GM23248 (cell line): ENCODE results near the gene MACROD2. TPM values are rescaled to one million over a fixed set of nuclear protein-coding genes. Genes with fewer than 3 reads are reported as not detected.

ENCODE experiments used
- DNase-seq: peaks from one replicate; pipeline ENCODE4 v3.0.0-alpha.2; 2015
- H2AFZ ChIP-seq: fragments of 200-600 bp; sonication (generic); 2 replicates; pipeline ENCODE4 v1.6.1; 2016; ENCODE audit warnings: antibody characterized with exemption
- H3F3A ChIP-seq: fragments of 200-600 bp; sonication (generic); 2 replicates; pipeline ENCODE4 v1.6.1; 2016; ENCODE audit warnings: mild to moderate bottlenecking, antibody characterized with exemption, mixed run types; ENCODE audit not compliant: insufficient read depth
- H3K27ac ChIP-seq: fragments of 200-600 bp; sonication (generic); 2 replicates; pipeline ENCODE4 v1.5.1; 2016; ENCODE audit warnings: mild to moderate bottlenecking
- H3K27me3 ChIP-seq: fragments of 200-600 bp; sonication (generic); replicated peaks from 2 replicates; pipeline ENCODE4 v1.6.1; 2016; ENCODE audit warnings: mild to moderate bottlenecking; ENCODE audit not compliant: insufficient read depth
- H3K36me3 ChIP-seq: fragments of 200-600 bp; sonication (generic); 2 replicates; pipeline ENCODE4 v1.6.1; 2016; ENCODE audit warnings: low read depth, mild to moderate bottlenecking
- H3K4me1 ChIP-seq: fragments of 200-600 bp; sonication (generic); 2 replicates; pipeline ENCODE4 v1.6.1; 2016; ENCODE audit warnings: mild to moderate bottlenecking; ENCODE audit not compliant: insufficient read depth
- H3K4me2 ChIP-seq: fragments of 200-600 bp; sonication (generic); one replicate; pipeline ENCODE4 v1.6.1; 2016; ENCODE audit warnings: mild to moderate bottlenecking; ENCODE audit not compliant: unreplicated experiment
- H3K4me3 ChIP-seq: fragments of 200-600 bp; sonication (generic); 2 replicates; pipeline ENCODE4 v1.5.1; 2016; ENCODE audit warnings: mild to moderate bottlenecking
- H3K79me2 ChIP-seq: fragments of 200-600 bp; sonication (generic); 2 replicates; pipeline ENCODE4 v1.6.1; 2016; ENCODE audit warnings: mild to moderate bottlenecking; ENCODE audit not compliant: insufficient read depth
- H3K9ac ChIP-seq: fragments of 200-600 bp; sonication (generic); 2 replicates; pipeline ENCODE4 v1.6.1; 2016; ENCODE audit warnings: mild to moderate bottlenecking
- H3K9me2 ChIP-seq: fragments of 200-600 bp; sonication (generic); 2 replicates; pipeline ENCODE4 v1.6.1; 2016; ENCODE audit warnings: mixed run types, mild to moderate bottlenecking, moderate library complexity; ENCODE audit not compliant: insufficient read depth
- H3K9me3 ChIP-seq: fragments of 200-600 bp; sonication (generic); one replicate; pipeline ENCODE4 v1.6.1; 2017; ENCODE audit warnings: low read depth
- H4K20me1 ChIP-seq: fragments of 200-600 bp; sonication (generic); 2 replicates; pipeline ENCODE4 v1.6.0; 2016; ENCODE audit not compliant: insufficient read depth
- EZH2 ChIP-seq: fragments of 200-600 bp; sonication (generic); IDR thresholded peaks from 2 replicates; pipeline ENCODE4 v1.6.1; 2018; ENCODE audit warnings: antibody characterized with exemption, mild to moderate bottlenecking; ENCODE audit not compliant: insufficient read depth, poor library complexity, severe bottlenecking
- EZH2phosphoT487 ChIP-seq: fragments of 200-600 bp; sonication (generic); IDR thresholded peaks from 2 replicates; pipeline ENCODE4 v1.6.1; 2018; ENCODE audit warnings: antibody characterized with exemption, moderate library complexity, mild to moderate bottlenecking, low read depth; ENCODE audit not compliant: insufficient read depth
- WGBS, 2 experiments: methylation state at CpG; one replicate each; pipeline ENCODE4 v1.1.6; 2015 to 2017; ENCODE audit warnings: low lambda C conversion rate in 2 of 2, low coverage in 1 of 2; ENCODE audit errors: missing lambda C conversion rate in 2 of 2; 5-methylcytosine and 5-hydroxymethylcytosine counted together
- in situ Hi-C: fragments of 300-500 bp; cut with MboI; formaldehyde crosslinking; loops from 2 replicates; pipeline ENCODE4 v1.15.0; 2020
- polyA plus RNA-seq: library from polyadenylated mRNA; unstranded; fragments of >200 nt; fragmentation: Nextera tagmentation; extraction: Ambion mirVana; gene quantifications from 2 replicates; pipeline ENCODE4 v1.2.1, GENCODE V29; 2016
- total RNA-seq: library from RNA; depleted of rRNA; stranded (reverse); fragments of >200 nt; shearing (Covaris generic); gene quantifications from 2 replicates; pipeline ENCODE4 v1.2.3, GENCODE V29; 2014

The MACROD2 gene
- total and polyA plus RNA-seq, 2 experiments from 2014 or later = 1.1 to 3.1 TPM

GRCh38 chr20:14959506-14960475 is 964.5 kb downstream of the MACROD2 start:
- in situ Hi-C loops = no loop called here
- no peak overlapping the region for H3K4me2 ChIP-seq
- H4K20me1 ChIP-seq = no peaks in the 10 kb centered on the region
- H3F3A ChIP-seq = 0 out of 2 replicates have a peak, but pooled peaks cover 9% of the 10 kb centered on the region
- TF ChIP-seq EZH2phosphoT487 (no peak), EZH2 (no peak)
- peak; percentile 75 for DNase-seq
- 73 to 78% methylated on average over 7 of the region's 7 CpGs for WGBS, 2 experiments
- peaks cover 15% of the 10 kb centered on the region for H3K4me1 ChIP-seq
- no peak overlapping the region; the same call in 1 of the 2 replicates for H3K9ac ChIP-seq
- no peaks in the 10 kb centered on the region for H3K9me2 ChIP-seq
- no peaks in the 10 kb centered on the region for H3K9me3 ChIP-seq
- no peaks in the 10 kb centered on the region for H3K36me3 ChIP-seq
- H3K27ac ChIP-seq = peak overlapping the region; percentile 64
- no peaks in the 10 kb centered on the region for H3K79me2 ChIP-seq
- no peak overlapping the region for H2AFZ ChIP-seq
- no peak overlapping the region for H3K4me3 ChIP-seq
- H3K27me3 ChIP-seq = no peaks in the 10 kb centered on the region

- WGBS, 2 experiments = 93 to 95% methylated on average over 3 of the region's 3 CpGs
- DNase-seq = no peak
- Histone ChIP-seq H4K20me1 (no peaks in the 10 kb centered on the region), H3K4me2 (no peak overlapping the region), H3K79me2 (no peaks in the 10 kb centered on the region), H3K9ac (no peak overlapping the region), H3K27me3 (no peaks in the 10 kb centered on the region), H2AFZ (no peak overlapping the region), H3F3A (0 out of 2 replicates have a peak, but pooled peaks cover 9% of the 10 kb centered on the region), H3K36me3 (no peaks in the 10 kb centered on the region), H3K4me3 (no peak overlapping the region), H3K4me1 (peaks cover 15% of the 10 kb centered on the region), H3K27ac (peak overlapping the region; percentile 45; the same call in 1 of the 2 replicates), H3K9me3 (no peaks in the 10 kb centered on the region), H3K9me2 (no peaks in the 10 kb centered on the region)
- in situ Hi-C loops = no loop called here
- TF ChIP-seq EZH2 (no peak), EZH2phosphoT487 (no peak)
Observed at GRCh38 chr20:14960831-14961230, 965.5 kb downstream of the MACROD2 start.

- in situ Hi-C loops = no loop called here
- H3F3A ChIP-seq = 0 out of 2 replicates have a peak, but pooled peaks cover 9% of the 10 kb centered on the region
- H3K79me2 ChIP-seq = no peaks in the 10 kb centered on the region
- WGBS, 2 experiments = 0 to 1% methylated on average over 3 of the region's 3 CpGs
- peak overlapping the region; percentile 65 for H3K27ac ChIP-seq
- H3K4me3 ChIP-seq = peak overlapping the region; percentile 22; the same call in 1 of the 2 replicates
- H3K36me3 ChIP-seq = no peaks in the 10 kb centered on the region
- H3K9ac ChIP-seq = peak overlapping the region; percentile 47
- peak overlapping the region; percentile 67 for H3K4me2 ChIP-seq
- no peaks in the 10 kb centered on the region for H4K20me1 ChIP-seq
- H2AFZ ChIP-seq = peak overlapping the region; percentile 70
- peaks cover 15% of the 10 kb centered on the region for H3K4me1 ChIP-seq
- no peaks in the 10 kb centered on the region for H3K9me2 ChIP-seq
- no peaks in the 10 kb centered on the region for H3K9me3 ChIP-seq
- no peaks in the 10 kb centered on the region for H3K27me3 ChIP-seq
- TF ChIP-seq EZH2 (no peak), EZH2phosphoT487 (no peak)
- DNase-seq = peak; percentile 87
Observed at GRCh38 chr20:14963262-14963663, 967.9 kb downstream of the MACROD2 start.

- Histone ChIP-seq H3K4me2 (no peak overlapping the region), H3K4me3 (no peak overlapping the region), H3F3A (0 out of 2 replicates have a peak, but pooled peaks cover 9% of the 10 kb centered on the region), H3K4me1 (peaks cover 15% of the 10 kb centered on the region), H3K9me3 (no peaks in the 10 kb centered on the region), H4K20me1 (no peaks in the 10 kb centered on the region), H3K79me2 (no peaks in the 10 kb centered on the region), H3K9ac (no peak overlapping the region), H3K27ac (no peak overlapping the region), H3K9me2 (no peaks in the 10 kb centered on the region), H3K36me3 (no peaks in the 10 kb centered on the region), H3K27me3 (no peaks in the 10 kb centered on the region), H2AFZ (no peak overlapping the region)
- no peak for DNase-seq
- 93 to 94% methylated on average over 3 of the region's 3 CpGs for WGBS, 2 experiments
- in situ Hi-C loops = no loop called here
- TF ChIP-seq EZH2phosphoT487 = no peak
- TF ChIP-seq EZH2 = no peak
Observed at GRCh38 chr20:14966203-14966602, 970.9 kb downstream of the MACROD2 start.
